C4-2B (cell line): ENCODE measurements around the gene PHC3.

ENCODE experiments used
- CTCF ChIP-seq: fragments of 450-650 bp; conservative IDR thresholded peaks from 2 replicates; pipeline ENCODE4 v1.5.1; 2017; ENCODE audit warnings: mild to moderate bottlenecking
- ZFX ChIP-seq: fragments of 450-650 bp; IDR thresholded peaks from 2 replicates; pipeline ENCODE4 v1.6.1; 2017

- TF ChIP-seq CTCF: no peak
- TF ChIP-seq ZFX: no peak
Observed at GRCh38 chr3:170075441-170076091, 106.0 kb downstream of the PHC3 start.
